Choroid plexus epithelial cell (primary cell): ENCODE measurements around the gene TPRX2.
A peak's percentile ranks its signal among the peaks of the same experiment; 100 is the strongest.
"Not testable (repeated sequence)": the region's sequence is repeated elsewhere in the genome, so short reads cannot be mapped to it uniquely, and the experiment has no call there.

Experiments used
- DNase-seq: peaks from one replicate; pipeline ENCODE4 v3.0.0-alpha.2; 2010; ENCODE audit warnings: low read depth
- H3K4me3 ChIP-seq: 2 replicates; pipeline ENCODE4 v1.5.1; 2011; ENCODE audit warnings: low read depth, mild to moderate bottlenecking, control low read depth, low read length, moderate library complexity
- TF ChIP-seq, protein P1 (sequence below): conservative IDR thresholded peaks from 2 replicates; pipeline ENCODE4 v1.5.1; 2011; ENCODE audit warnings: low read depth, mild to moderate bottlenecking, control low read depth, inconsistent platforms, low read length, moderate library complexity

TPRX2 gene

DNA sequence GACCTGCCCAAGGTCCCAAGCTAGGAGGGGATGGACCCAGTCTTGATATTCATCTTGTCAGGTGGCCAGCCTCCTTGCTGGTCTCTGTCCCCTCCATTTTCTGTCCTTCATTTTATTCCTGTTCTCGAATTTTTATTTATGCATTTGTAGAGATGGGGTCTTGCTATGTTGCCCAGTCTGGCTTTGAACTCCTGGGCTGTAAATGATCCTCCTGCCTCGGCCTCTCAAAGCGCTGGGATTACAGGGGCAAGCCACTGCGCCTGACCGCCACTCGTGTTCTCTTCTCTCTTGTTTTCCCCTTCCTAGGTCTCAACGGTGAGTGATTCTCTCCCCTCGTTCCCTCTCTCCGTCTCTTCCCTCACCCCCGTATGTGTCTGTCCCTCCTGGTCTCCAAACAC lies 10.6 kb upstream of the TPRX2 start:
- no peak overlapping the region for H3K4me3 ChIP-seq
- TF ChIP-seq, protein P1, sequence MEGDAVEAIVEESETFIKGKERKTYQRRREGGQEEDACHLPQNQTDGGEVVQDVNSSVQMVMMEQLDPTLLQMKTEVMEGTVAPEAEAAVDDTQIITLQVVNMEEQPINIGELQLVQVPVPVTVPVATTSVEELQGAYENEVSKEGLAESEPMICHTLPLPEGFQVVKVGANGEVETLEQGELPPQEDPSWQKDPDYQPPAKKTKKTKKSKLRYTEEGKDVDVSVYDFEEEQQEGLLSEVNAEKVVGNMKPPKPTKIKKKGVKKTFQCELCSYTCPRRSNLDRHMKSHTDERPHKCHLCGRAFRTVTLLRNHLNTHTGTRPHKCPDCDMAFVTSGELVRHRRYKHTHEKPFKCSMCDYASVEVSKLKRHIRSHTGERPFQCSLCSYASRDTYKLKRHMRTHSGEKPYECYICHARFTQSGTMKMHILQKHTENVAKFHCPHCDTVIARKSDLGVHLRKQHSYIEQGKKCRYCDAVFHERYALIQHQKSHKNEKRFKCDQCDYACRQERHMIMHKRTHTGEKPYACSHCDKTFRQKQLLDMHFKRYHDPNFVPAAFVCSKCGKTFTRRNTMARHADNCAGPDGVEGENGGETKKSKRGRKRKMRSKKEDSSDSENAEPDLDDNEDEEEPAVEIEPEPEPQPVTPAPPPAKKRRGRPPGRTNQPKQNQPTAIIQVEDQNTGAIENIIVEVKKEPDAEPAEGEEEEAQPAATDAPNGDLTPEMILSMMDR = no peak
- DNase-seq = no peak

DNA sequence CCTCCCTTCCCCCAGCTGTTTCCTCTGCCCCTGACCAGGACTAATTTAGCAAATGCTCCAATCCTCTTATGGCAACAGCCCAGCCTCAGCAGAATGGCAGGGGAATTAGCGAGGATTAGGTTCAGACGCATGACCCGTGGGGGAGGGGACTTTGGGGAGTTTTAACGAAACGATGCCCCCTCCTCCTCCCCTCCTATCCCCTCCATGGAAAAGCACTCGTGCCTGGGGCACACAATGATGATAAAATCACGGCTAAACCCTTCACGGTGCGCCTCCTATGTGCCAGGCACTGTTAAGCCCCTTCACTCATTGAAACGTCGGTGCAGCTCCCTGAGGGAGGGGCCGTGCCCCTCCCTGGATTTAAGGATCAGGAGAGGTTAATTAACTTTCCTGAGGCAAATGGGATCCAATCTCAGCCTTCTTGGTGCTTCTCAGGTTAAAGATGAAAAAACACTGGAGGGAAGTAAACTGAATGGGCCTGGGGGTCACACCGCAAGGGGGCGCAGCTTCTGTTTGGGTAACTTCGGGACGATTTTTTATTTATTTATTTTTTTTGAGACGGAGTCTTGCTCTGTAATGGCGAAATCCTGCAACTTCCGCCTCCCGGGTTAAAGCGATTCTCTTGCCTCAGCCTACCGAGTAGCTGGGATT lies 10.1 kb upstream of the TPRX2 start:
- TF ChIP-seq, protein P1 = peak; percentile 59
- peak; percentile 29 for DNase-seq
- H3K4me3 ChIP-seq = no peak overlapping the region

DNA sequence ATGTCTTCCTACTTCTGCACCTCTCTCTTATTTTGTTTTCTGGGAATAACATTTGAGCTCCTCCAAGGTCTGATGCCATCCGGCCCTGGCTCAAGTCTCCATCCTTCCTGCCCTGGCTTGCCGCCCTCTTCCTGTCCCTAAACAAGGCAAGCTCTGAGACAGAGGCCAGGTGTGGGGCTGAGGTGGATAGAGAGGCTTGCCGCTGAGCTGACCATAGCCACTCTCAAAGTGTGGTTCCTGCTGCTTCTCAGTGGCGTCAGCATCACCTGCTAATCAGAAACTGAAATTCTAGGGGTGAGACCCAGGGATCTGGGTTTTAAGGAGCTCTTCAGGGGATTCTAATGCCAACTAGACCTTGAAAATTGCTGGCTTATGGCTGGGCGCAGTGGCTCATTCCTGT lies 6.0 kb upstream of the TPRX2 start:
- TF ChIP-seq, protein P1 = no peak
- no peak for DNase-seq
- no peak overlapping the region for H3K4me3 ChIP-seq

DNA sequence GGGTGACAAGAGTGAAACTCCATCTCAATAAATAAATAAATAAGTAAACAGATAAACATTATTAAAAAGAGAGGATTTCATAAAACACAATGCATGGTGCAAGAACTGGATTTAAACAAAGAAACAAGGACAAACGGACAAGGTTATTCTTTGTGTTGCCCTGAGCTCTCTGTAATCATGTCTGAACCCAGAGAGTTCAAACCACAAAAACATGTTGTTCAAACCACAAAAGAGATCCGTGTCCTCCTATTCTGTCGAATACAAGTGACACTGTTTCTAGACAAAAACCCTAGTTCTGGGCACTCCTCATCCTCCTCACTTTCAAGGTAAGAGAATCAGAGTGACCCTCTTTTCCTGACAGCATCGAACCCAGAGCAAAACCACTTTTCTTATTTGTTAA lies 4.6 kb upstream of the TPRX2 start:
- TF ChIP-seq, protein P1 = no peak
- no peak overlapping the region for H3K4me3 ChIP-seq
- DNase-seq = no peak

DNA sequence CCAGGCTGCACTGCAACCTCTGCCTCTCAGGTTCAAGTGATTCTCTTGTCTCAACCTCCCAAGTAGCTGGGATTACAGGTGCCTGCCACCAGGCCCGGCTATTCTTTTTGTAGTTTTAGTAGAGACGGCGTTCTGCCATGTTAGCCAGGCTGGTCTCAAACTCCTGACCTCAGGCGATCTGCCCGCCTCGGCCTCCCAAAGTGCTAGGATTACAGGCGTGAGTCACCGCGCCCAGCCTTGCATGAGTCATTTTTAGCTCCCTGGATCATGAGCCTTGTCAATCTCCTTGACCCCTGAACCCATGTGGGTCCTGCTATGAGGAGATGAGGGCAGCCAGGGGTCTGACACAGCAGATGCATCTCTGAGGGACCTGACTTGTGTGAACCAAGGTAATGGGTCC lies 804 bp upstream of the TPRX2 start:
- H3K4me3 ChIP-seq = not testable (repeated sequence)
- peak; percentile 18 for DNase-seq

DNA sequence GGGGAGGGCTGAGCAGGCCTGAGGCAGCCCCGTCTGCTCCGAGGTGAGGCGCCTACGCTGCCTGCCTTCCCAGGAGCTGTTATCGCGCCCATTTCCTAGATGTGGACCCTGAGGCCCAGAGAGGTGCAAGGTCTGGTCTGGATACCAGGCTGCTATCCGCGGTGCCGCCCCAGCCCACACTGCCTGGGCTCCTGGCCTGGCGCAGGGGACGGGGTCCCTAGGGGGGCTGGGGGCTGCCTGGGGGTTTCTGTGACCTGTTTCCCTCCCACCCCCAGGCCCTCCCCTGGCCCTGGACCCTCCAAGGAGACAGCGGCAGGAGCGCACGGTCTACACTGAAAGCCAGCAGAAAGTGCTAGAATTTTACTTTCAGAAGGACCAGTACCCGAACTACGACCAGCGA lies 803 bp downstream of the TPRX2 start:
- not testable (repeated sequence) for DNase-seq, H3K4me3 ChIP-seq

DNA sequence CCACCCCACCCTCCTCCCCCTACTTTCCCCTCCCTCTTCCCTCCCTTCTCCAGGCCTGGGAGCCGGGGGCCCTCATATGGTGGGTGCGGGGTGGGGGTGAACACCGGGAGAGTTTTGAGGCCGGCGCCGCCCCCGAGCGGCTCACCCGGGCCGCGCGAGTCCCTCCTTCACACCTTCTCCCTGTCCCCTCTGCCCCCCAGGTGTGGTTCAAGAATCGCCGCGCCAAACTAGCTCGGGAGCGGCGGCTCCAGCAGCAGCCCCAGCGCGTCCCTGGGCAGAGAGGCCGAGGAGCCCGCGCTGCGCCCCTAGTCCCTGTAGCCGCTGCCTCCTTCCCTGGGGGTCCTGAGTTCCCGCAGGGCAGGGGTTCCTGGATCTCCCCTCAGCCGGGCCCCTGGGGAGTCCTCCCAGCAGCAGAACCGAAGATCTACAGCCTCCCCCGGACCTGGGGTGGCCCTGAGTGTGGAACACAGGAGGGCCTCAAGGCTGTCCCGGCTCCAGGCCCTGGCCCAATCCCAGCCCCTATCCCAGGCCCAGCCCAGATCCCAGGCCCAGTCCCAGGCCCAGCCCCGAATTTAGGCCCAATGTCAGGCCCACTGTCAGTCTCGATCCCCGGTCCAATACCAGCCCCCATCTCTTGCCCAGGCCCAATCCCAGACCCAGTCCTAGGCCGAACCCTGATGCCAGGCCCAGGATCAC lies 1.7 kb downstream of the TPRX2 start:
- TF ChIP-seq, protein P1 = no peak
- DNase-seq = no peak
- no peak overlapping the region for H3K4me3 ChIP-seq

DNA sequence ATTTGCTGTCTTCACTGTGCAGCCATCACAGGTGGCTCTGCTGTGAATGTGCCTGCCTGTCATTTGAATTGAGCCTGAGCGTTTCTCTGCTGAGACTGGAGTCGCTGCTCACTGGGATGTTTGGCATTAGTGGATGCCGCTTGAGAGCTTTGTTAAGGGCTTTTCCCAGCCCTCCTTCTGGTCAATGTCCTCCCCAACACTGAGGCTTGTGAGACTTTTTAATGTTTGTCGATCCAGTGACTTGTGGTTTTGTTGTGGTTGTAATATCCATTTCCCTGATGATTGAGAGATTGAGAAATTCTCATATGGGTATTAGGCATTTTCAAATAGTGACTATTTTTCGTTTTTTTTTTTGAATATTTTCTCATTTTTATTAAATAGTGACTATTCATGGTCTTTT lies 2.6 kb downstream of the TPRX2 start:
- no peak overlapping the region for H3K4me3 ChIP-seq
- TF ChIP-seq, protein P1 = no peak
- no peak for DNase-seq
